OCI-LY3 (cell line): ENCODE measurements around the gene ZNF521.

Experiments used
- H2AFZ ChIP-seq: fragments of 200-600, 300-600 bp; shearing (Covaris generic); 2 replicates; pipeline ENCODE4 v1.6.0; 2014; ENCODE audit warnings: antibody characterized with exemption, low read depth, low read length
- H3K27ac ChIP-seq: fragments of 200-600, 300-600 bp; sonication (generic); 2 replicates; pipeline ENCODE4 v1.5.1; 2014; ENCODE audit warnings: mild to moderate bottlenecking, low read length, moderate library complexity, mixed read lengths
- H3K27me3 ChIP-seq: fragments of 200-600, 300-600 bp; sonication (generic); 2 replicates; pipeline ENCODE4 v1.6.1; 2014; ENCODE audit warnings: low read depth, low read length, mixed read lengths
- H3K36me3 ChIP-seq: fragments of 200-600, 300-600 bp; sonication (generic); replicated peaks from 2 replicates; pipeline ENCODE3; 2014; ENCODE audit warnings: low read depth, low read length, mixed read lengths
- H3K4me1 ChIP-seq: fragments of 300-600, 200-600 bp; sonication (generic); 2 replicates; pipeline ENCODE4 v1.6.1; 2014; ENCODE audit warnings: low read length, mixed read lengths
- H3K4me2 ChIP-seq: fragments of 200-600, 300-600 bp; sonication (generic); 2 replicates; pipeline ENCODE4 v1.6.1; 2014; ENCODE audit warnings: low read length, mixed read lengths
- H3K4me3 ChIP-seq: fragments of 300-600, 200-600 bp; sonication (generic); 2 replicates; pipeline ENCODE4 v1.5.1; 2014; ENCODE audit warnings: antibody characterized with exemption, mild to moderate bottlenecking, low read length, moderate library complexity
- H3K79me2 ChIP-seq: fragments of 300-600, 200-600 bp; shearing (Covaris generic); 2 replicates; pipeline ENCODE4 v1.6.1; 2014; ENCODE audit warnings: mild to moderate bottlenecking, low read length, mixed read lengths
- H3K9ac ChIP-seq: fragments of 300-600, 200-600 bp; shearing (Covaris generic); 2 replicates; pipeline ENCODE4 v1.6.0; 2014; ENCODE audit warnings: mild to moderate bottlenecking, low read length, moderate library complexity
- H3K9me3 ChIP-seq: fragments of 200-600, 300-600 bp; shearing (Covaris generic); 2 replicates; pipeline ENCODE4 v1.6.1; 2014; ENCODE audit warnings: low read length, mixed read lengths; ENCODE audit not compliant: insufficient read depth
- H4K20me1 ChIP-seq: fragments of 200-600, 300-600 bp; sonication (generic); 2 replicates; pipeline ENCODE4 v1.6.1; 2016; ENCODE audit warnings: low read length, mixed read lengths; ENCODE audit not compliant: insufficient read depth
- EZH2phosphoT487 ChIP-seq: fragments of 200-600 bp; shearing (Covaris generic); IDR thresholded peaks from 2 replicates; pipeline ENCODE4 v1.6.1; 2018; ENCODE audit warnings: antibody characterized with exemption, mixed run types, low read depth
- TF ChIP-seq, protein P1 (sequence below): fragments of 200-600, 300-600 bp; sonication (generic); IDR thresholded peaks from 2 replicates; pipeline ENCODE4 v1.5.1; 2014; ENCODE audit warnings: antibody characterized with exemption, low read length, low read depth

ZNF521 gene

GRCh38 chr18:25072205-25072604 is 279.8 kb downstream of the ZNF521 start:
- no peak overlapping the region for H2AFZ ChIP-seq
- no peak overlapping the region for H3K27ac ChIP-seq
- TF ChIP-seq EZH2phosphoT487, result no peak
- TF ChIP-seq, protein P1, sequence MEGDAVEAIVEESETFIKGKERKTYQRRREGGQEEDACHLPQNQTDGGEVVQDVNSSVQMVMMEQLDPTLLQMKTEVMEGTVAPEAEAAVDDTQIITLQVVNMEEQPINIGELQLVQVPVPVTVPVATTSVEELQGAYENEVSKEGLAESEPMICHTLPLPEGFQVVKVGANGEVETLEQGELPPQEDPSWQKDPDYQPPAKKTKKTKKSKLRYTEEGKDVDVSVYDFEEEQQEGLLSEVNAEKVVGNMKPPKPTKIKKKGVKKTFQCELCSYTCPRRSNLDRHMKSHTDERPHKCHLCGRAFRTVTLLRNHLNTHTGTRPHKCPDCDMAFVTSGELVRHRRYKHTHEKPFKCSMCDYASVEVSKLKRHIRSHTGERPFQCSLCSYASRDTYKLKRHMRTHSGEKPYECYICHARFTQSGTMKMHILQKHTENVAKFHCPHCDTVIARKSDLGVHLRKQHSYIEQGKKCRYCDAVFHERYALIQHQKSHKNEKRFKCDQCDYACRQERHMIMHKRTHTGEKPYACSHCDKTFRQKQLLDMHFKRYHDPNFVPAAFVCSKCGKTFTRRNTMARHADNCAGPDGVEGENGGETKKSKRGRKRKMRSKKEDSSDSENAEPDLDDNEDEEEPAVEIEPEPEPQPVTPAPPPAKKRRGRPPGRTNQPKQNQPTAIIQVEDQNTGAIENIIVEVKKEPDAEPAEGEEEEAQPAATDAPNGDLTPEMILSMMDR, result no peak
- H3K9ac ChIP-seq, result no peak overlapping the region
- H3K79me2 ChIP-seq, result no peaks in the 10 kb centered on the region
- no peaks in the 10 kb centered on the region for H3K36me3 ChIP-seq
- no peaks in the 10 kb centered on the region for H4K20me1 ChIP-seq
- peaks cover 3% of the 10 kb centered on the region; the same call in 1 of the 2 replicates for H3K27me3 ChIP-seq
- no peak overlapping the region for H3K4me3 ChIP-seq
- H3K4me2 ChIP-seq, result no peak overlapping the region
- H3K4me1 ChIP-seq, result no peaks in the 10 kb centered on the region
- no peaks in the 10 kb centered on the region for H3K9me3 ChIP-seq

GRCh38 chr18:25067275-25068025 is 284.5 kb downstream of the ZNF521 start:
- Histone ChIP-seq H3K4me3 (no peak overlapping the region), H3K9me3 (no peaks in the 10 kb centered on the region), H3K9ac (no peak overlapping the region), H3K4me2 (no peak overlapping the region), H2AFZ (no peak overlapping the region), H3K27me3 (no peaks in the 10 kb centered on the region; the same call in 1 of the 2 replicates), H3K36me3 (no peaks in the 10 kb centered on the region), H3K4me1 (no peaks in the 10 kb centered on the region), H4K20me1 (no peaks in the 10 kb centered on the region), H3K79me2 (no peaks in the 10 kb centered on the region), H3K27ac (no peak overlapping the region)
- TF ChIP-seq, protein P1, result no peak

GRCh38 chr18:25066516-25066915 is 285.4 kb downstream of the ZNF521 start:
- Histone ChIP-seq H3K4me2 (no peak overlapping the region), H3K79me2 (no peaks in the 10 kb centered on the region), H3K27ac (no peak overlapping the region), H3K4me1 (no peaks in the 10 kb centered on the region), H2AFZ (no peak overlapping the region), H3K36me3 (no peaks in the 10 kb centered on the region), H4K20me1 (no peaks in the 10 kb centered on the region), H3K27me3 (no peaks in the 10 kb centered on the region; the same call in 1 of the 2 replicates), H3K9me3 (no peaks in the 10 kb centered on the region), H3K9ac (no peak overlapping the region), H3K4me3 (no peak overlapping the region)
- no peak for TF ChIP-seq EZH2phosphoT487
- TF ChIP-seq, protein P1, result no peak

- no peaks in the 10 kb centered on the region for H3K4me1 ChIP-seq
- H3K4me3 ChIP-seq, result no peak overlapping the region
- no peaks in the 10 kb centered on the region for H3K27me3 ChIP-seq
- H3K9ac ChIP-seq, result no peak overlapping the region
- H3K79me2 ChIP-seq, result no peaks in the 10 kb centered on the region
- H3K9me3 ChIP-seq, result no peaks in the 10 kb centered on the region
- no peak overlapping the region for H2AFZ ChIP-seq
- H3K4me2 ChIP-seq, result no peak overlapping the region
- H4K20me1 ChIP-seq, result no peaks in the 10 kb centered on the region
- no peaks in the 10 kb centered on the region for H3K36me3 ChIP-seq
- TF ChIP-seq, protein P1, result peak; percentile 11; the same call in 1 of the 2 replicates
- no peak for TF ChIP-seq EZH2phosphoT487
- no peak overlapping the region for H3K27ac ChIP-seq
Measured at GRCh38 chr18:25062720-25063119, 289.2 kb downstream of the ZNF521 start.
